Breast epithelium (tissue), 4 donors: ENCODE results near the gene LRIF1. TPM values are rescaled to one million over a fixed set of nuclear protein-coding genes. Genes with fewer than 3 reads are reported as not detected.

Experiments
- DNase-seq, 2 donors: peaks; one replicate each; pipeline ENCODE4 v3.0.0-alpha.2; 2019; ENCODE audit warnings: low spot score in 2 of 2
- H3K27ac ChIP-seq, 2 donors: fragments of 200-600 bp; sonication (generic) in 1 of 2; one replicate each; pipeline ENCODE4 v1.5.1; 2016 to 2019; ENCODE audit warnings: mild to moderate bottlenecking in 1 of 2
- H3K27me3 ChIP-seq, 2 donors: fragments of 200-600 bp; sonication (generic) in 1 of 2; one replicate each; pipeline versions ENCODE4 v1.5.1 to v1.6.0; 2017 to 2019; ENCODE audit warnings: control low read depth in 1 of 2, mild to moderate bottlenecking in 1 of 2
- H3K36me3 ChIP-seq: fragments of 200-600 bp; one replicate; pipeline ENCODE4 v1.5.1; 2019
- H3K4me1 ChIP-seq, 2 donors: fragments of 200-600 bp; sonication (generic); one replicate each; pipeline ENCODE4 v1.5.1; 2016 to 2019; ENCODE audit warnings: control low read depth in 1 of 2
- H3K4me3 ChIP-seq, 3 donors: fragments of 200-600 bp; sonication (generic); 1 replicate in 2 of 3; 2 replicates in 1 of 3; pipeline ENCODE4 v1.5.1; 2016 to 2019; ENCODE audit warnings: mild to moderate bottlenecking in 3 of 3, moderate library complexity in 2 of 3
- H3K9me3 ChIP-seq, 2 donors: fragments of 200-600 bp; sonication (generic) in 1 of 2; one replicate each; pipeline ENCODE4 v1.5.1; 2016 to 2019; ENCODE audit warnings: control low read depth in 1 of 2
- CTCF ChIP-seq, 3 donors: fragments of 450-650 bp; IDR thresholded peaks; one replicate each; pipeline ENCODE4 v1.5.1; 2016 to 2017; ENCODE audit warnings: antibody characterized with exemption in 3 of 3, mild to moderate bottlenecking in 3 of 3, moderate library complexity in 3 of 3
- POLR2A ChIP-seq: fragments of 450-650 bp; IDR thresholded peaks from one replicate; pipeline ENCODE4 v1.6.1; 2016; ENCODE audit warnings: antibody characterized with exemption, mild to moderate bottlenecking, moderate library complexity
- POLR2AphosphoS5 ChIP-seq, 3 donors: sonication (generic); formaldehyde crosslinking; IDR thresholded peaks; one replicate each; pipeline ENCODE4 v1.6.1; 2017; ENCODE audit warnings: antibody characterized with exemption in 3 of 3
- intact Hi-C: fragments of 100-400 bp; cut with DNase I; formaldehyde crosslinking; loops from one replicate; pipeline ENCODE4 v1.15.1; 2023; ENCODE audit warnings: low total_unique reads
- total RNA-seq, 3 donors: library from RNA; depleted of rRNA; stranded (reverse); fragments of >200 nt; gene quantifications; one replicate each; pipeline ENCODE4 v1.1.0, GENCODE V29; 2016

The LRIF1 gene
- total RNA-seq, 3 donors from 2014 or later, result 9.5 to 17.0 (median 9.8) TPM

- Histone ChIP-seq H3K4me1 (no peaks in the 10 kb centered on the region), H3K36me3 (no peaks in the 10 kb centered on the region), H3K27ac (no peak overlapping the region), H3K27me3 (no peaks in the 10 kb centered on the region), H3K9me3 (peaks cover 8 to 53% of the 10 kb centered on the region in 2 donors), H3K4me3 (no peak overlapping the region)
- intact Hi-C loops, result no loop called here
- TF ChIP-seq CTCF (IDR thresholded peaks at IDR 0.05) (no peak), POLR2A (no peak), POLR2AphosphoS5 (IDR thresholded peaks at IDR 0.05) (no peak)
- DNase-seq, result no peak
Measured at GRCh38 chr1:110960777-110961420, 2.8 kb downstream of the LRIF1 start.

GRCh38 chr1:110957798-110958197 is 5.9 kb downstream of the LRIF1 start:
- Histone ChIP-seq H3K4me1 (no peaks in the 10 kb centered on the region), H3K27ac (no peak overlapping the region), H3K9me3 (peaks cover 0 to 36% of the 10 kb centered on the region in 2 donors), H3K27me3 (no peaks in the 10 kb centered on the region), H3K36me3 (no peaks in the 10 kb centered on the region), H3K4me3 (no peak overlapping the region)
- no peak for DNase-seq
- intact Hi-C loops, result no loop called here
- TF ChIP-seq POLR2A (no peak), CTCF (IDR thresholded peaks at IDR 0.05) (no peak), POLR2AphosphoS5 (IDR thresholded peaks at IDR 0.05) (no peak)

- H3K4me3 ChIP-seq, result no peak overlapping the region
- H3K4me1 ChIP-seq, result no peaks in the 10 kb centered on the region
- no peak for DNase-seq
- H3K27me3 ChIP-seq, result no peaks in the 10 kb centered on the region
- H3K36me3 ChIP-seq, result peaks cover 8% of the 10 kb centered on the region
- TF ChIP-seq POLR2AphosphoS5 (IDR thresholded peaks at IDR 0.05), result no peak
- TF ChIP-seq CTCF (IDR thresholded peaks at IDR 0.05), result no peak
- no peak for TF ChIP-seq POLR2A
- H3K27ac ChIP-seq, result no peak overlapping the region
- intact Hi-C loops, result no loop called here
- peaks cover 0 to 37% of the 10 kb centered on the region in 2 donors for H3K9me3 ChIP-seq
Measured at GRCh38 chr1:110956586-110956985, 7.1 kb downstream of the LRIF1 start.

GRCh38 chr1:110953031-110953430 is 10.7 kb downstream of the LRIF1 start:
- Histone ChIP-seq H3K9me3 (peaks cover 0 to 19% of the 10 kb centered on the region in 2 donors), H3K4me3 (no peak overlapping the region), H3K27ac (no peak overlapping the region), H3K36me3 (peaks cover 10% of the 10 kb centered on the region), H3K27me3 (no peaks in the 10 kb centered on the region), H3K4me1 (no peaks in the 10 kb centered on the region)
- DNase-seq, result no peak
- TF ChIP-seq POLR2A, result no peak
- no peak for TF ChIP-seq CTCF (IDR thresholded peaks at IDR 0.05)
- TF ChIP-seq POLR2AphosphoS5 (IDR thresholded peaks at IDR 0.05), result no peak
- intact Hi-C loops, result no loop called here

GRCh38 chr1:110952031-110952430 is 11.7 kb downstream of the LRIF1 start:
- H3K4me3 ChIP-seq, result no peak overlapping the region
- H3K27ac ChIP-seq, result no peak overlapping the region
- peaks cover 0 to 13% of the 10 kb centered on the region in 2 donors for H3K9me3 ChIP-seq
- intact Hi-C loops, result no loop called here
- no peaks in the 10 kb centered on the region for H3K4me1 ChIP-seq
- no peak for DNase-seq
- no peak for TF ChIP-seq CTCF (IDR thresholded peaks at IDR 0.05)
- TF ChIP-seq POLR2A, result no peak
- TF ChIP-seq POLR2AphosphoS5 (IDR thresholded peaks at IDR 0.05), result no peak
- H3K27me3 ChIP-seq, result no peaks in the 10 kb centered on the region
- H3K36me3 ChIP-seq, result peaks cover 10% of the 10 kb centered on the region
